MCF 10A (cell line): ENCODE results near the gene HHIPL1. TPM values are rescaled to one million over a fixed set of nuclear protein-coding genes. Genes with fewer than 3 reads are reported as not detected.

Source experiments
- BruUV-seq: library from RNA; stranded (reverse); fragments of 400-500 nt; replicated peaks from 2 replicates; lab custom pipeline; 2021; lab: Mats Ljungman, UMichigan
- CTCF ChIA-PET: fragments of 300-600 bp; sonication (Branson Sonifier 250); formaldehyde crosslinking; extraction: SDS; loops from one replicate; lab custom pipeline; 2021; ENCODE audit warnings: antibody characterized with exemption, inconsistent platforms; lab: Yijun Ruan, JAX
- POLR2A ChIA-PET: fragments of 300-600, 350-650 bp; sonication (Branson Sonifier 250); formaldehyde crosslinking; extraction: SDS; loops from one replicate; lab custom pipeline; 2020; ENCODE audit warnings: antibody characterized with exemption, inconsistent platforms; lab: Yijun Ruan, JAX
- DNase-seq: peaks from one replicate; pipeline ENCODE4 v3.0.0-alpha.2; 2018; ENCODE audit not compliant: unreplicated experiment
- H3K27ac Mint-ChIP-seq: one replicate; pipeline ENCODE4 v1.8.0; 2022; ENCODE audit warnings: mild to moderate bottlenecking, low read depth, mixed read lengths; ENCODE audit not compliant: unreplicated experiment
- H3K27me3 Mint-ChIP-seq: one replicate; pipeline ENCODE4 v1.8.0; 2022; ENCODE audit warnings: mixed read lengths; ENCODE audit not compliant: insufficient read depth, unreplicated experiment
- H3K36me3 Mint-ChIP-seq: one replicate; pipeline ENCODE4 v1.8.0; 2022; ENCODE audit warnings: mild to moderate bottlenecking, moderate library complexity, mixed read lengths; ENCODE audit not compliant: insufficient read depth, unreplicated experiment
- H3K4me1 Mint-ChIP-seq: one replicate; pipeline ENCODE4 v1.8.0; 2022; ENCODE audit warnings: mixed read lengths; ENCODE audit not compliant: insufficient read depth, unreplicated experiment
- H3K4me3 Mint-ChIP-seq: one replicate; pipeline ENCODE4 v1.8.0; 2022; ENCODE audit warnings: mild to moderate bottlenecking, moderate library complexity, mixed read lengths; ENCODE audit not compliant: unreplicated experiment
- H3K9me3 Mint-ChIP-seq: one replicate; pipeline ENCODE4 v1.8.0; 2022; ENCODE audit warnings: mixed read lengths; ENCODE audit not compliant: unreplicated experiment
- intact Hi-C: fragments of 100-400 bp; cut with micrococcal nuclease; formaldehyde crosslinking; loops from 2 replicates; pipeline ENCODE4 v1.14.1; 2022
- total RNA-seq: library from RNA; stranded (reverse); gene quantifications from 2 replicates; pipeline ENCODE4 v1.2.3, GENCODE V29; 2022
- TF ChIP-seq, protein P1 (sequence below): fragments of 200-600 bp; IDR thresholded peaks from one replicate; pipeline ENCODE4 v1.8.0; 2022; ENCODE audit warnings: antibody characterized with exemption, mild to moderate bottlenecking; ENCODE audit not compliant: unreplicated experiment

Gene HHIPL1
- total RNA-seq, 1 experiment from 2014 or later, result not detected

DNA sequence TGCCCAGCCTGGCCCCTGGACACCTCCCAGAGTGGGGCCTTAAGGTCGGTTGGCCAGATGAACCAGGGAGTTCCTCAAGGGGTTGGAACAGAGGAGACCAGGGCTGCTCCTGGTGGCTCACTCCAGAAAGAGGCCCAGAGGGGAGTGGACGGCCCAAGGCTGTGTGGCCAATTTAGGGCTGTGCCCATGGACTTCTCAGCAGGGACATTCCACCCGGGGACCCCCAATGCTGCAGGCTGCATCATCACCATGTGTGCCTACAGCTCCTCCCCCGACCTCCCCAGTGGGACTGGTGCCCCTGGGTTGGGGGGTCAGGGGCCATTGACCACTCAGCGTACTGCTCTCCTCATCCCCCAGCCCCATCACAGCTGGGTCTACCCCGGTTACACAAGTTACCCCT is 21.6 kb downstream of the HHIPL1 start:
- no peak for DNase-seq
- CTCF ChIA-PET, result interaction anchor here (0.6 kb wide), 1 partner anchor 17 kb away, joined by 3 read pairs; no protein-coding TSS in a partner anchor
- Mint-ChIP-seq H3K27me3 (no peaks in the 10 kb centered on the region), H3K9me3 (no peaks in the 10 kb centered on the region), H3K36me3 (no peaks in the 10 kb centered on the region), H3K27ac (no peak overlapping the region), H3K4me1 (peaks cover 10% of the 10 kb centered on the region), H3K4me3 (no peak overlapping the region)
- TF ChIP-seq, protein P1, sequence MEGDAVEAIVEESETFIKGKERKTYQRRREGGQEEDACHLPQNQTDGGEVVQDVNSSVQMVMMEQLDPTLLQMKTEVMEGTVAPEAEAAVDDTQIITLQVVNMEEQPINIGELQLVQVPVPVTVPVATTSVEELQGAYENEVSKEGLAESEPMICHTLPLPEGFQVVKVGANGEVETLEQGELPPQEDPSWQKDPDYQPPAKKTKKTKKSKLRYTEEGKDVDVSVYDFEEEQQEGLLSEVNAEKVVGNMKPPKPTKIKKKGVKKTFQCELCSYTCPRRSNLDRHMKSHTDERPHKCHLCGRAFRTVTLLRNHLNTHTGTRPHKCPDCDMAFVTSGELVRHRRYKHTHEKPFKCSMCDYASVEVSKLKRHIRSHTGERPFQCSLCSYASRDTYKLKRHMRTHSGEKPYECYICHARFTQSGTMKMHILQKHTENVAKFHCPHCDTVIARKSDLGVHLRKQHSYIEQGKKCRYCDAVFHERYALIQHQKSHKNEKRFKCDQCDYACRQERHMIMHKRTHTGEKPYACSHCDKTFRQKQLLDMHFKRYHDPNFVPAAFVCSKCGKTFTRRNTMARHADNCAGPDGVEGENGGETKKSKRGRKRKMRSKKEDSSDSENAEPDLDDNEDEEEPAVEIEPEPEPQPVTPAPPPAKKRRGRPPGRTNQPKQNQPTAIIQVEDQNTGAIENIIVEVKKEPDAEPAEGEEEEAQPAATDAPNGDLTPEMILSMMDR, result no peak
- no TSS peak for BruUV-seq
- POLR2A ChIA-PET, result interaction anchor here (0.6 kb wide), 1 partner anchor 86 kb away, joined by 4 read pairs; no protein-coding TSS in a partner anchor
- intact Hi-C loops, result no loop called here

GRCh38 chr14:99667045-99667444 is 22.1 kb downstream of the HHIPL1 start:
- Mint-ChIP-seq H3K36me3 (no peaks in the 10 kb centered on the region), H3K9me3 (no peaks in the 10 kb centered on the region), H3K4me1 (peaks cover 10% of the 10 kb centered on the region), H3K27me3 (no peaks in the 10 kb centered on the region), H3K4me3 (no peak overlapping the region), H3K27ac (no peak overlapping the region)
- no peak for DNase-seq
- TF ChIP-seq, protein P1, result no peak
- BruUV-seq, result no TSS peak
- intact Hi-C loops, result no loop called here
- ChIA-PET POLR2A (interaction anchor here (0.6 kb wide), 1 partner anchor 85 kb away, joined by 4 read pairs; no protein-coding TSS in a partner anchor), CTCF (interaction anchor here (0.9 kb wide), 1 partner anchor 15 kb away, joined by 3 read pairs; no protein-coding TSS in a partner anchor)

GRCh38 chr14:99667821-99668220 is 22.9 kb downstream of the HHIPL1 start:
- H3K9me3 Mint-ChIP-seq, result no peaks in the 10 kb centered on the region
- H3K36me3 Mint-ChIP-seq, result no peaks in the 10 kb centered on the region
- no peak for DNase-seq
- no peak overlapping the region for H3K27ac Mint-ChIP-seq
- TF ChIP-seq, protein P1, result no peak
- H3K4me1 Mint-ChIP-seq, result peaks cover 10% of the 10 kb centered on the region
- POLR2A ChIA-PET, result interaction anchor here (0.6 kb wide), 1 partner anchor 8 kb away, joined by 3 read pairs; no protein-coding TSS in a partner anchor
- no peaks in the 10 kb centered on the region for H3K27me3 Mint-ChIP-seq
- CTCF ChIA-PET, result interaction anchor here (0.6 to 1.1 kb wide), 3 partner anchors 15 to 218 kb away, joined by 3 to 4 read pairs (median 3); no protein-coding TSS in a partner anchor
- intact Hi-C loops, result no loop called here
- no TSS peak for BruUV-seq
- H3K4me3 Mint-ChIP-seq, result no peak overlapping the region

- ChIA-PET POLR2A (interaction anchor here (0.8 kb wide), 1 partner anchor 14 kb away, joined by 3 read pairs; no protein-coding TSS in a partner anchor), CTCF (interaction anchor here (0.6 to 1.2 kb wide), 8 partner anchors 10 to 241 kb away, joined by 3 to 6 read pairs (median 4); no protein-coding TSS in a partner anchor)
- TF ChIP-seq, protein P1, result no peak
- Mint-ChIP-seq H3K4me3 (no peak overlapping the region), H3K27ac (no peak overlapping the region), H3K27me3 (no peaks in the 10 kb centered on the region), H3K4me1 (peaks cover 10% of the 10 kb centered on the region), H3K36me3 (no peaks in the 10 kb centered on the region), H3K9me3 (no peaks in the 10 kb centered on the region)
- no peak for DNase-seq
- intact Hi-C loops, result no loop called here
- BruUV-seq, result no TSS peak
These were observed 23.7 kb downstream of the HHIPL1 start for GRCh38 chr14:99668307-99669295.
